ENCODE data around the gene COL21A1. TPM values are rescaled to one million over a fixed set of nuclear protein-coding genes. Genes with fewer than 3 reads are reported as not detected.
A peak's percentile ranks its signal among the peaks of the same experiment; 100 is the strongest.

Gene COL21A1
- total RNA-seq, 1 donor from 2014 or later: 24.5 TPM

- Histone ChIP-seq H3K4me1 (peaks cover 4 to 30% of the 10 kb centered on the region in 2 donors), H3K27ac (peak overlapping the region; percentile 57 to 58), H3K4me3 (peak overlapping the region in 1 of 2 donors; percentile 15), H3K9me3 (no peaks in the 10 kb centered on the region), H3K36me3 (no peaks in the 10 kb centered on the region), H3K27me3 (no peaks in the 10 kb centered on the region)
- TF ChIP-seq, protein P1, sequence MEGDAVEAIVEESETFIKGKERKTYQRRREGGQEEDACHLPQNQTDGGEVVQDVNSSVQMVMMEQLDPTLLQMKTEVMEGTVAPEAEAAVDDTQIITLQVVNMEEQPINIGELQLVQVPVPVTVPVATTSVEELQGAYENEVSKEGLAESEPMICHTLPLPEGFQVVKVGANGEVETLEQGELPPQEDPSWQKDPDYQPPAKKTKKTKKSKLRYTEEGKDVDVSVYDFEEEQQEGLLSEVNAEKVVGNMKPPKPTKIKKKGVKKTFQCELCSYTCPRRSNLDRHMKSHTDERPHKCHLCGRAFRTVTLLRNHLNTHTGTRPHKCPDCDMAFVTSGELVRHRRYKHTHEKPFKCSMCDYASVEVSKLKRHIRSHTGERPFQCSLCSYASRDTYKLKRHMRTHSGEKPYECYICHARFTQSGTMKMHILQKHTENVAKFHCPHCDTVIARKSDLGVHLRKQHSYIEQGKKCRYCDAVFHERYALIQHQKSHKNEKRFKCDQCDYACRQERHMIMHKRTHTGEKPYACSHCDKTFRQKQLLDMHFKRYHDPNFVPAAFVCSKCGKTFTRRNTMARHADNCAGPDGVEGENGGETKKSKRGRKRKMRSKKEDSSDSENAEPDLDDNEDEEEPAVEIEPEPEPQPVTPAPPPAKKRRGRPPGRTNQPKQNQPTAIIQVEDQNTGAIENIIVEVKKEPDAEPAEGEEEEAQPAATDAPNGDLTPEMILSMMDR (IDR thresholded peaks at IDR 0.05): no peak
- intact Hi-C loops (cut with DNase I): loop anchor here (10.0 kb wide), 1 partner anchor 160 kb away; no protein-coding TSS in a partner anchor
- no peak for DNase-seq (ENCODE audit: low spot score in 2 of 2)
Observed at GRCh38 chr6:56214703-56215101, 32.7 kb downstream of the COL21A1 start.

GRCh38 chr6:56214041-56214702 lies 33.2 kb downstream of the COL21A1 start:
- Histone ChIP-seq H3K4me1 (peaks cover 4 to 30% of the 10 kb centered on the region in 2 donors), H3K4me3 (peak overlapping the region in 1 of 2 donors; percentile 45), H3K36me3 (no peaks in the 10 kb centered on the region), H3K9me3 (no peaks in the 10 kb centered on the region), H3K27ac (peak overlapping the region; percentile 57 to 64), H3K27me3 (no peaks in the 10 kb centered on the region)
- DNase-seq (ENCODE audit: low spot score in 2 of 2): no peak
- TF ChIP-seq, protein P1 (IDR thresholded peaks at IDR 0.05): no peak
- intact Hi-C loops (cut with DNase I): loop anchor here (10.0 kb wide), 1 partner anchor 161 kb away; no protein-coding TSS in a partner anchor

DNA sequence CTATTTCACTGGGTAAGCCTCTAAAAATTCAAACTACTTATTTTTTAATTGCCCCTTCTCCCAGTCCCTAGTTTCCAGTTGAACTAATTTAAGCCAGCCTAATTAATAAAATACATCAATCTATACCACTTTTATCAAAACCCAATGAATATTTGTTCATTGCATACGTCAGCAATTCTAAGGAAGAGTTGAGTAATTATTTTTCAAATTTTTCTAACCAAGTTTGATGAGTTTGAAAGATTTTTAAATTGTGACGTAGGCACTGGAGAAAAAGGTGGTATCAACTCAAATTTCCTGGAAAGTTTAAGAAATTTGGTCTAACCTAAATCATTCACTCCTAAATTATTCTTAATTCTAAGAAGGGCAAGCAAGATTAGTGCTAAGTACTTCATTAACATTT lies 35.7 kb downstream of the COL21A1 start:
- no peak for DNase-seq (ENCODE audit: low spot score in 2 of 2)
- Histone ChIP-seq H3K36me3 (no peaks in the 10 kb centered on the region), H3K27ac (no peak overlapping the region), H3K9me3 (no peaks in the 10 kb centered on the region), H3K4me1 (peaks cover 4 to 32% of the 10 kb centered on the region in 2 donors), H3K27me3 (no peaks in the 10 kb centered on the region), H3K4me3 (no peak overlapping the region)
- TF ChIP-seq, protein P1 (IDR thresholded peaks at IDR 0.05): no peak
- intact Hi-C loops (cut with DNase I): loop anchor here (10.0 kb wide), 1 partner anchor 163 kb away; no protein-coding TSS in a partner anchor

DNA sequence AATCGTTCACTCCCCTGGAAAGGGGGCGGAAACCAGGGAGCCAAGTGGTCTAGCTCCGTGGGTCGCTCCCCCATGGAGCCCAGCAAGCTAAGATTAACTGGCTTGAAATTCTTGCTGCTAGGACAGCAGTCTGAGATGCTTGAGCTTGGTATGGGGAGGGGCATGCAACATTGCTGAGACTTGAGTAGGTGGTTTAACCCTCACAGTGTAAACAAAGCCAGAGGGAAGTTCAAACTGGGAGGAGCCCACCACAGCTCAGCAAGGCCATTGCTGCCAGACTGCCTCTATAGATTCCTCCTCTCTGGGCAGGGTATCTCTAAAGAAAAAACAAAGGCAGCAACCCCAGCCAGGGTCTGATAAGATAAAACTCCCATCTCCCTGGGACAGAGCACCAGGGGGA lies 43.2 kb downstream of the COL21A1 start:
- Histone ChIP-seq H3K27ac (peak overlapping the region in 1 of 2 donors; percentile 24), H3K36me3 (no peaks in the 10 kb centered on the region), H3K4me1 (peaks cover 0 to 2% of the 10 kb centered on the region in 2 donors), H3K27me3 (no peaks in the 10 kb centered on the region), H3K4me3 (no peak overlapping the region), H3K9me3 (no peaks in the 10 kb centered on the region)
- TF ChIP-seq, protein P1 (IDR thresholded peaks at IDR 0.05): no peak
- DNase-seq (ENCODE audit: low spot score in 2 of 2): no peak
- intact Hi-C loops (cut with DNase I): no loop called here

- Histone ChIP-seq H3K36me3 (no peaks in the 10 kb centered on the region), H3K4me1 (no peaks in the 10 kb centered on the region), H3K27ac (peak overlapping the region in 1 of 2 donors; percentile 48), H3K9me3 (peaks cover 0 to 31% of the 10 kb centered on the region in 2 donors), H3K27me3 (no peaks in the 10 kb centered on the region), H3K4me3 (no peak overlapping the region)
- TF ChIP-seq, protein P1 (IDR thresholded peaks at IDR 0.05): no peak
- no peak for DNase-seq (ENCODE audit: low spot score in 2 of 2)
- intact Hi-C loops (cut with DNase I): no loop called here
Observed at GRCh38 chr6:56199956-56200355, 47.4 kb downstream of the COL21A1 start.
